GM12892 (cell line): ENCODE results near the gene MAN1A1.

Experiments used
- POLR2A ChIP-seq: IDR thresholded peaks from 2 replicates; pipeline ENCODE4 v1.6.1; 2011; ENCODE audit warnings: low read depth, low read length, control low read depth
- POLR2AphosphoS5 ChIP-seq: IDR thresholded peaks from 2 replicates; pipeline ENCODE4 v1.6.1; 2011; ENCODE audit warnings: low read depth, low read length, control low read depth

- TF ChIP-seq POLR2A: no peak
- TF ChIP-seq POLR2AphosphoS5: no peak
Observed at GRCh38 chr6:119166024-119166784, 183.4 kb downstream of the MAN1A1 start.
